ENCODE measurements around the gene MRPL10.
"Not testable (repeated sequence)": the region's sequence is repeated elsewhere in the genome, so short reads cannot be mapped to it uniquely, and the experiment has no call there.

MRPL10 gene

GRCh38 chr17:47789611-47790561, 41.5 kb downstream of the MRPL10 start:
- DNase-seq, result no peak

GRCh38 chr17:47785538-47786123, 45.7 kb downstream of the MRPL10 start:
- no peak for DNase-seq

GRCh38 chr17:47781397-47781796, 49.9 kb downstream of the MRPL10 start:
- DNase-seq, result no peak

GRCh38 chr17:47778184-47778635, 53.1 kb downstream of the MRPL10 start:
- DNase-seq, result no peak

- DNase-seq, result peak; percentile 8
Measured at GRCh38 chr17:47776330-47777197, 54.8 kb downstream of the MRPL10 start.

GRCh38 chr17:47774987-47775580, 56.3 kb downstream of the MRPL10 start:
- no peak for DNase-seq

GRCh38 chr17:47774331-47774730, 57.0 kb downstream of the MRPL10 start:
- no peak for DNase-seq

GRCh38 chr17:47773649-47774048, 57.7 kb downstream of the MRPL10 start:
- not testable (repeated sequence) for DNase-seq
